GM12874 (cell line): ENCODE measurements around the gene AKAP4.

Source experiments
- TF ChIP-seq, protein P1 (sequence below): IDR thresholded peaks from 2 replicates; pipeline ENCODE4 v1.5.1; 2011; ENCODE audit warnings: low read depth, mild to moderate bottlenecking, control low read depth, low read length, moderate library complexity; ENCODE audit not compliant: insufficient read depth

AKAP4 gene

GRCh38 chrX:50158593-50158992 lies 42.2 kb downstream of the AKAP4 start:
- TF ChIP-seq, protein P1, sequence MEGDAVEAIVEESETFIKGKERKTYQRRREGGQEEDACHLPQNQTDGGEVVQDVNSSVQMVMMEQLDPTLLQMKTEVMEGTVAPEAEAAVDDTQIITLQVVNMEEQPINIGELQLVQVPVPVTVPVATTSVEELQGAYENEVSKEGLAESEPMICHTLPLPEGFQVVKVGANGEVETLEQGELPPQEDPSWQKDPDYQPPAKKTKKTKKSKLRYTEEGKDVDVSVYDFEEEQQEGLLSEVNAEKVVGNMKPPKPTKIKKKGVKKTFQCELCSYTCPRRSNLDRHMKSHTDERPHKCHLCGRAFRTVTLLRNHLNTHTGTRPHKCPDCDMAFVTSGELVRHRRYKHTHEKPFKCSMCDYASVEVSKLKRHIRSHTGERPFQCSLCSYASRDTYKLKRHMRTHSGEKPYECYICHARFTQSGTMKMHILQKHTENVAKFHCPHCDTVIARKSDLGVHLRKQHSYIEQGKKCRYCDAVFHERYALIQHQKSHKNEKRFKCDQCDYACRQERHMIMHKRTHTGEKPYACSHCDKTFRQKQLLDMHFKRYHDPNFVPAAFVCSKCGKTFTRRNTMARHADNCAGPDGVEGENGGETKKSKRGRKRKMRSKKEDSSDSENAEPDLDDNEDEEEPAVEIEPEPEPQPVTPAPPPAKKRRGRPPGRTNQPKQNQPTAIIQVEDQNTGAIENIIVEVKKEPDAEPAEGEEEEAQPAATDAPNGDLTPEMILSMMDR = no peak

GRCh38 chrX:50157545-50158135 lies 43.2 kb downstream of the AKAP4 start:
- TF ChIP-seq, protein P1 = no peak

DNA sequence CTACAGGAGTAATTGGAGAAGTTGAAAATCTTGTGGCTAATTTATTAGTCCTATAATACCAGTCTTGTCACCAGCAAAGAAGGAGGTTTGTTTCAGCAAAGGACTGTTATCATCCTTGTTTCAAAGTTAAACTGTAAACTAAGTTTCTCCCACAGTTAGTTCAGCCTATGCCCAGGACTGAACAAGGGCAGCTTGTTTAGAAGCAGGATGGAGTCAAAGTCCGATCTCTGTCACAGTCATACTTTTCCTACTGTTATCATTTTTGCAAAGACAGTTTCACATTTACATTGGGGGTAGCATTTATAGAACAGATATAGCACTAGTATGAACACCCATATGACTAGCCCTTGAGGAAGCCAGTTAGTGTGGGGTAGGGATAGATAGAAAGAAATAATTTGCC lies 46.4 kb downstream of the AKAP4 start:
- TF ChIP-seq, protein P1 = no peak

DNA sequence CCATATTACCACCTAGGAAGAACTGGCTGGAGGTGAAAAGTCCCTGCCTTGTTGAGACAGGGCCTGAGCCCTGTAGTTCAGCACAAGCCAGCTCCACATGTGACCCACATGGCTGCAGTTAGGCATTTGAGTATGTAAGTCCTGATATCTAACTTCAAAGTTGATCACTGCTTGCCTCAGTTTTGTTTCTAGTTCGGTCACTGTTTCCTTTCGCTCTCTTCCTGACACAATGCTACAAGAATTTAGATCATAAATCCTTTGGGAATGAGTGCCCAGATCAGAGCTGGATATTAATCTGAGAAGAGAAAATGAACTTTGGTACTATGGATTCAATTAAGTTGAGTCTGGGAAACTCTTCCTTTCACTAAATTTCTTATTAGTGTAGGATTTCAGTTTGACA lies 48.4 kb downstream of the AKAP4 start:
- TF ChIP-seq, protein P1 = no peak

DNA sequence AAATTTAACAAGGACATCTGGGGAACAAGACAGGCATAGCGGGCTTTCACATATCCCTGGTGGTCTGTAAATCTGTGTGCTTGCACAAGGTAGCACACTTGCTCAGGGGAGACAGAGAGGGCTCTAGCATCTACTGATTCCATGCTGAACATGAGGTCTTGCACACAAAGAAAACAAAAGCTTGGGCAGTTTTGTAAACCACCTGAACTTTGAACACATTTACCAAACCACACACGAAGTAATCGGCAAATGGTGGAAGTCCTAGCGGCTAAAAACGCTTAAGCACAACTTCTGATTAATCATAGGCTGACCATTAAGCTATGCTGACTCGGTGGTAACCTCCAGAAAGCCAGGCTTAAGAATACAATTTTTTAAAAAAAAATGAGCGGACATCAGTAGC lies 52.8 kb downstream of the AKAP4 start:
- TF ChIP-seq, protein P1 = no peak
